K562 (cell line): ENCODE data around the gene HLF.

ENCODE experiments used
- ARID3A ChIP-seq: IDR thresholded peaks from 2 replicates; pipeline ENCODE4 v1.6.1; 2012; ENCODE audit warnings: low read depth, low read length, improper control_type of control experiment, borderline replicate concordance
- BCOR ChIP-seq: fragments of 450-650 bp; IDR thresholded peaks from 2 replicates; pipeline ENCODE4 v1.6.1; 2016
- FOXJ3 ChIP-seq: sonication (generic); formaldehyde crosslinking; IDR thresholded peaks from 2 replicates; pipeline ENCODE4 v1.4.0; 2020; ENCODE audit warnings: mild to moderate bottlenecking, missing genetic modification reagents
- NCOR1 ChIP-seq: fragments of 450-650 bp; IDR thresholded peaks from 2 replicates; pipeline ENCODE4 v1.6.1; 2016; ENCODE audit warnings: mild to moderate bottlenecking, moderate library complexity
- SIN3B ChIP-seq: fragments of 450-650 bp; IDR thresholded peaks from 2 replicates; pipeline ENCODE4 v1.6.1; 2017; ENCODE audit warnings: low read depth, mild to moderate bottlenecking, moderate library complexity
- TEAD2 ChIP-seq: fragments of 450-650 bp; IDR thresholded peaks from 2 replicates; pipeline ENCODE4 v1.6.1; 2016; ENCODE audit warnings: missing genetic modification characterization, control low read depth, missing compliant biosample characterization
- TF ChIP-seq, protein P1 (sequence below), 2 experiments: fragments of 450-650 bp in 1 of 2; IDR thresholded peaks; 2 replicates each; pipeline ENCODE4 v1.6.1; 2011 to 2017; ENCODE audit warnings: low read depth in 2 of 2, antibody characterized with exemption in 1 of 2, borderline replicate concordance in 1 of 2, low read length in 1 of 2, mild to moderate bottlenecking in 1 of 2, mixed read lengths in 1 of 2; ENCODE audit not compliant: control insufficient read depth in 1 of 2
- TF ChIP-seq, protein P2 (sequence below), 3 experiments: IDR thresholded peaks in 2 of 3; conservative IDR thresholded peaks in 1 of 3; 2 replicates each; pipeline ENCODE4 v1.5.1; 2011 to 2012; ENCODE audit warnings: low read length in 3 of 3, mild to moderate bottlenecking in 3 of 3, control low read depth in 2 of 3, improper control_type of control experiment in 1 of 3, inconsistent platforms in 1 of 3, low read depth in 1 of 3, mixed read lengths in 1 of 3, moderate library complexity in 1 of 3; ENCODE audit not compliant: insufficient read depth in 2 of 3

DNA sequence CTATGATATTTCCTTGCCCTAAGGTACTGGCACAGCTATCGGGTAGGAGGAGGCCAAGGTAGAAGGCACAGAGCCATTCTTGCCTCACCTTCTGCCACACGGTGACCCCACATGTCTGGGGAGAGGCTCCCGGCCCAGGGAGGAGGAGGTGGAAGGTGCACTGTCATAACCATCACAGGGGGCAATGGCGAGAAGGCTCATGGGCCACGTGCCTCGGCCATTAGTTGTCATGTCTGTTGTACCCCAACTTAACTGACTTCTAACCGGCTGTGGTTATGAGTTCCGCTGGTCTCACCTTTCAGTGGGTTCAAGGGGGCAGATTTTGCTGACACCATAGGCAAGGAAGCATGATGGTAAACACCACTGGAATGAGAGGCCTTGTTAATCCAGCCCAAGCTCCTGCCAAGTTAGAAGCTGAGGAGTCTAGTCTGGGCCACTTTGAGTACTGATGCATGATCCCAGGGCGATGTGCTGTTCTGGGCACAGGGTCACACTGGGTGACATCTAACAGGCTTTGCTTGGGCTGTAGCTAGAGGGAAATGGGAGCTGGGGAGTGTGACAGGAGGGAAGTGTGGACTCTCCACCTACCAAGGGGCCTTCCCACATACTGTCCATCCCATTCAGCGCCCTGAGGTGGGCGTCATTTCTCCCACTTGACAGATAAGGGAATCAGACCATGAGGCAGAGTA is 39.6 kb downstream of the HLF start:
- TF ChIP-seq, protein P1, sequence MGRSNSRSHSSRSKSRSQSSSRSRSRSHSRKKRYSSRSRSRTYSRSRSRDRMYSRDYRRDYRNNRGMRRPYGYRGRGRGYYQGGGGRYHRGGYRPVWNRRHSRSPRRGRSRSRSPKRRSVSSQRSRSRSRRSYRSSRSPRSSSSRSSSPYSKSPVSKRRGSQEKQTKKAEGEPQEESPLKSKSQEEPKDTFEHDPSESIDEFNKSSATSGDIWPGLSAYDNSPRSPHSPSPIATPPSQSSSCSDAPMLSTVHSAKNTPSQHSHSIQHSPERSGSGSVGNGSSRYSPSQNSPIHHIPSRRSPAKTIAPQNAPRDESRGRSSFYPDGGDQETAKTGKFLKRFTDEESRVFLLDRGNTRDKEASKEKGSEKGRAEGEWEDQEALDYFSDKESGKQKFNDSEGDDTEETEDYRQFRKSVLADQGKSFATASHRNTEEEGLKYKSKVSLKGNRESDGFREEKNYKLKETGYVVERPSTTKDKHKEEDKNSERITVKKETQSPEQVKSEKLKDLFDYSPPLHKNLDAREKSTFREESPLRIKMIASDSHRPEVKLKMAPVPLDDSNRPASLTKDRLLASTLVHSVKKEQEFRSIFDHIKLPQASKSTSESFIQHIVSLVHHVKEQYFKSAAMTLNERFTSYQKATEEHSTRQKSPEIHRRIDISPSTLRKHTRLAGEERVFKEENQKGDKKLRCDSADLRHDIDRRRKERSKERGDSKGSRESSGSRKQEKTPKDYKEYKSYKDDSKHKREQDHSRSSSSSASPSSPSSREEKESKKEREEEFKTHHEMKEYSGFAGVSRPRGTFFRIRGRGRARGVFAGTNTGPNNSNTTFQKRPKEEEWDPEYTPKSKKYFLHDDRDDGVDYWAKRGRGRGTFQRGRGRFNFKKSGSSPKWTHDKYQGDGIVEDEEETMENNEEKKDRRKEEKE (IDR thresholded peaks at IDR 0.05; ENCODE audit: borderline replicate concordance in 1 of 2, control insufficient read depth in 1 of 2, low read depth in 2 of 2, low read length in 1 of 2), result no peak
- no peak for TF ChIP-seq SIN3B
- TF ChIP-seq ARID3A, result no peak
- no peak for TF ChIP-seq NCOR1
- no peak for TF ChIP-seq BCOR
- no peak for TF ChIP-seq TEAD2 (tag)
- TF ChIP-seq FOXJ3 (CRISPR knock-in tag), result no peak
- TF ChIP-seq, protein P2, sequence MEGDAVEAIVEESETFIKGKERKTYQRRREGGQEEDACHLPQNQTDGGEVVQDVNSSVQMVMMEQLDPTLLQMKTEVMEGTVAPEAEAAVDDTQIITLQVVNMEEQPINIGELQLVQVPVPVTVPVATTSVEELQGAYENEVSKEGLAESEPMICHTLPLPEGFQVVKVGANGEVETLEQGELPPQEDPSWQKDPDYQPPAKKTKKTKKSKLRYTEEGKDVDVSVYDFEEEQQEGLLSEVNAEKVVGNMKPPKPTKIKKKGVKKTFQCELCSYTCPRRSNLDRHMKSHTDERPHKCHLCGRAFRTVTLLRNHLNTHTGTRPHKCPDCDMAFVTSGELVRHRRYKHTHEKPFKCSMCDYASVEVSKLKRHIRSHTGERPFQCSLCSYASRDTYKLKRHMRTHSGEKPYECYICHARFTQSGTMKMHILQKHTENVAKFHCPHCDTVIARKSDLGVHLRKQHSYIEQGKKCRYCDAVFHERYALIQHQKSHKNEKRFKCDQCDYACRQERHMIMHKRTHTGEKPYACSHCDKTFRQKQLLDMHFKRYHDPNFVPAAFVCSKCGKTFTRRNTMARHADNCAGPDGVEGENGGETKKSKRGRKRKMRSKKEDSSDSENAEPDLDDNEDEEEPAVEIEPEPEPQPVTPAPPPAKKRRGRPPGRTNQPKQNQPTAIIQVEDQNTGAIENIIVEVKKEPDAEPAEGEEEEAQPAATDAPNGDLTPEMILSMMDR (IDR thresholded peaks at IDR 0.05 in 2 of 3, conservative IDR thresholded peaks at IDR 0.05 in 1 of 3; ENCODE audit: insufficient read depth in 2 of 3, low read depth in 1 of 3, low read length in 3 of 3), result no peak
